OCI-LY7 (cell line): ENCODE measurements around the gene SLC12A9. TPM values are rescaled to one million over a fixed set of nuclear protein-coding genes. Genes with fewer than 3 reads are reported as not detected.

ENCODE experiments used
- BruUV-seq: library from RNA; stranded (reverse); fragments of 400-500 nt; replicated peaks from 2 replicates; lab custom pipeline; 2021; lab: Mats Ljungman, UMichigan
- CTCF ChIA-PET: fragments of 300-600 bp; sonication (Branson Sonifier 250); formaldehyde crosslinking; loops from one replicate; lab custom pipeline; 2022; ENCODE audit warnings: antibody characterized with exemption; ENCODE audit not compliant: unreplicated experiment; lab: Charles Lee
- POLR2A ChIA-PET: fragments of 300-600 bp; sonication (Branson Sonifier 250); formaldehyde crosslinking; loops from one replicate; lab custom pipeline; 2022; ENCODE audit warnings: antibody characterized with exemption; lab: Charles Lee
- DNase-seq: peaks from one replicate; pipeline ENCODE4 v3.0.0-alpha.2; 2015; ENCODE audit warnings: low spot score
- H2AFZ ChIP-seq: fragments of 200-600 bp; sonication (generic), shearing (Covaris generic); 2 replicates; pipeline ENCODE4 v1.6.1; 2014; ENCODE audit warnings: mild to moderate bottlenecking, antibody characterized with exemption, low read length, moderate library complexity
- H3K27ac ChIP-seq: fragments of 200-600 bp; sonication (generic); 2 replicates; pipeline ENCODE4 v1.5.1; 2014; ENCODE audit warnings: mixed run types, low read depth, mild to moderate bottlenecking, moderate library complexity, low read length, inconsistent platforms; ENCODE audit not compliant: poor library complexity, severe bottlenecking
- H3K36me3 ChIP-seq: fragments of 200-600 bp; sonication (generic); 2 replicates; pipeline ENCODE4 v1.6.1; 2014; ENCODE audit warnings: mild to moderate bottlenecking, antibody characterized with exemption, low read length, moderate library complexity, mixed read lengths; ENCODE audit not compliant: insufficient read depth
- H3K4me1 ChIP-seq: fragments of 200-600 bp; sonication (generic); 2 replicates; pipeline ENCODE4 v1.5.1; 2014; ENCODE audit warnings: mild to moderate bottlenecking, low read length; ENCODE audit not compliant: insufficient read depth, poor library complexity, severe bottlenecking
- H3K4me2 ChIP-seq: fragments of 200-600 bp; sonication (generic); 2 replicates; pipeline ENCODE4 v1.6.1; 2014; ENCODE audit warnings: mild to moderate bottlenecking, low read length
- H3K4me3 ChIP-seq: fragments of 200-600 bp; sonication (generic); 2 replicates; pipeline ENCODE4 v1.5.1; 2014; ENCODE audit warnings: mild to moderate bottlenecking, low read depth, low read length; ENCODE audit not compliant: poor library complexity, severe bottlenecking
- H3K79me2 ChIP-seq: fragments of 200-600 bp; sonication (generic); 2 replicates; pipeline ENCODE4 v1.6.1; 2016; ENCODE audit warnings: low read depth, mild to moderate bottlenecking, low read length, moderate library complexity, mixed read lengths; ENCODE audit not compliant: insufficient read depth
- H3K9me2 ChIP-seq: fragments of 200-600 bp; sonication (generic); 2 replicates; pipeline ENCODE4 v1.6.1; 2016; ENCODE audit warnings: mild to moderate bottlenecking, low read length, mixed read lengths; ENCODE audit not compliant: insufficient read depth
- H3K9me3 ChIP-seq: fragments of 200-600 bp; sonication (generic); 2 replicates; pipeline ENCODE4 v1.6.1; 2014; ENCODE audit warnings: mild to moderate bottlenecking, mixed run types, low read length, mixed read lengths
- H4K20me1 ChIP-seq: fragments of 200-600 bp; sonication (generic); 2 replicates; pipeline ENCODE4 v1.6.1; 2014; ENCODE audit warnings: mild to moderate bottlenecking, antibody characterized with exemption, low read length, moderate library complexity, mixed read lengths; ENCODE audit not compliant: insufficient read depth
- EZH2phosphoT487 ChIP-seq: fragments of 200-600 bp; sonication (generic); IDR thresholded peaks from 2 replicates; pipeline ENCODE4 v1.6.1; 2018; ENCODE audit warnings: low read depth, borderline replicate concordance, mild to moderate bottlenecking, mixed run types, antibody characterized with exemption, low read length, moderate library complexity, mixed read lengths
- intact Hi-C: fragments of 100-400 bp; cut with micrococcal nuclease; formaldehyde crosslinking; loops from one replicate; pipeline ENCODE4 v1.10.0; 2022; ENCODE audit not compliant: unreplicated experiment
- total RNA-seq, 2 experiments: library from RNA; depleted of rRNA in 1 of 2; stranded (reverse); fragments of >200 nt in 1 of 2; shearing (Covaris generic) in 1 of 2; gene quantifications; 2 replicates each; pipeline ENCODE4 v1.2.3, GENCODE V29; 2014 to 2022
- TF ChIP-seq, protein P1 (sequence below): fragments of 200-600 bp; sonication (generic); conservative IDR thresholded peaks from 2 replicates; pipeline ENCODE4 v1.5.1; 2014; ENCODE audit warnings: mild to moderate bottlenecking, antibody characterized with exemption, low read length, moderate library complexity, mixed read lengths

SLC12A9 gene
- total RNA-seq, 2 experiments from 2014 or later = 15.7 to 25.6 TPM

- Histone ChIP-seq H3K4me1 (peaks cover 41% of the 10 kb centered on the region), H4K20me1 (peaks cover 21% of the 10 kb centered on the region), H3K9me3 (no peaks in the 10 kb centered on the region), H2AFZ (no peak overlapping the region), H3K79me2 (peaks cover 61% of the 10 kb centered on the region), H3K36me3 (peaks cover 76% of the 10 kb centered on the region), H3K4me2 (peak overlapping the region; percentile 7; the same call in 1 of the 2 replicates), H3K9me2 (no peaks in the 10 kb centered on the region), H3K27ac (no peak overlapping the region), H3K4me3 (no peak overlapping the region)
- TF ChIP-seq, protein P1, sequence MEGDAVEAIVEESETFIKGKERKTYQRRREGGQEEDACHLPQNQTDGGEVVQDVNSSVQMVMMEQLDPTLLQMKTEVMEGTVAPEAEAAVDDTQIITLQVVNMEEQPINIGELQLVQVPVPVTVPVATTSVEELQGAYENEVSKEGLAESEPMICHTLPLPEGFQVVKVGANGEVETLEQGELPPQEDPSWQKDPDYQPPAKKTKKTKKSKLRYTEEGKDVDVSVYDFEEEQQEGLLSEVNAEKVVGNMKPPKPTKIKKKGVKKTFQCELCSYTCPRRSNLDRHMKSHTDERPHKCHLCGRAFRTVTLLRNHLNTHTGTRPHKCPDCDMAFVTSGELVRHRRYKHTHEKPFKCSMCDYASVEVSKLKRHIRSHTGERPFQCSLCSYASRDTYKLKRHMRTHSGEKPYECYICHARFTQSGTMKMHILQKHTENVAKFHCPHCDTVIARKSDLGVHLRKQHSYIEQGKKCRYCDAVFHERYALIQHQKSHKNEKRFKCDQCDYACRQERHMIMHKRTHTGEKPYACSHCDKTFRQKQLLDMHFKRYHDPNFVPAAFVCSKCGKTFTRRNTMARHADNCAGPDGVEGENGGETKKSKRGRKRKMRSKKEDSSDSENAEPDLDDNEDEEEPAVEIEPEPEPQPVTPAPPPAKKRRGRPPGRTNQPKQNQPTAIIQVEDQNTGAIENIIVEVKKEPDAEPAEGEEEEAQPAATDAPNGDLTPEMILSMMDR = no peak
- TF ChIP-seq EZH2phosphoT487 = no peak
- no TSS peak for BruUV-seq
- CTCF ChIA-PET = no interaction called here
- intact Hi-C loops = no loop called here
- no peak for DNase-seq
- POLR2A ChIA-PET = interaction anchor here (0.6 to 1.1 kb wide), 3 partner anchors 8 to 689 kb away, joined by 3 to 4 read pairs (median 3); no protein-coding TSS in a partner anchor
These were observed 26.2 kb downstream of the SLC12A9 start for GRCh38 chr7:100878685-100879084.

DNA sequence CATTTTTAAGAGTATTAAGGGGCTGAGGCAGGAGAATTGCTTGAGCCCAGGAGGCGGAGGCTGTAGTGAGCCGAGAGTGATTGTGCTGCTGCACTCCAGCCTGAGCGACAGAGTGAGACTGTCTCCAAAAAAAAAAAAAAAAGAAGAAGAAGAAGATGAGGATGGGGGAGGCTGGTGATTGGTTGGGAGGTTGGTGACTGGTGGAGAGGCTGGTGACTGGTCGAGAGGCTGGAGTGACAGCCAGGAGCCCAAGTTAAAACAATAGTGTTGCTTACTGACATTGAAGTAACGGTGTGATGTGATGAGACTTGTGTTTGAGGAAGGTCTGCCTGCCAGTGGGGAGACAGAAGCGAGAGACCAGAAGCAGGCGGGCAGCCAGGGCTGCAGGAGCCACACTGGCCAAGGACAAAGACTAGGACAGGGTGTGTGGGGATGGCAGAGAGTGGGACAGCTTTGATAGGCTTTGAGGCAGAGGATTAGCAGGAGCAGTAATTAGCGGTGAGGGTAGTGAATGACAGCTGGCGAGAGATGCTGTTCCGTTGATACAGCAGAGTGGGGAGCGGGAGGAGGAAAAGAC lies 27.3 kb downstream of the SLC12A9 start:
- TF ChIP-seq, protein P1 = no peak
- no peak for DNase-seq
- H3K79me2 ChIP-seq = peaks cover 61% of the 10 kb centered on the region
- no TSS peak for BruUV-seq
- no peak overlapping the region for H2AFZ ChIP-seq
- peaks cover 34% of the 10 kb centered on the region for H3K4me1 ChIP-seq
- H4K20me1 ChIP-seq = peaks cover 21% of the 10 kb centered on the region
- H3K9me2 ChIP-seq = no peaks in the 10 kb centered on the region
- no peak overlapping the region for H3K4me3 ChIP-seq
- no peaks in the 10 kb centered on the region for H3K9me3 ChIP-seq
- no peak overlapping the region for H3K4me2 ChIP-seq
- ChIA-PET POLR2A (no interaction called here), CTCF (no interaction called here)
- H3K27ac ChIP-seq = no peak overlapping the region
- peaks cover 86% of the 10 kb centered on the region for H3K36me3 ChIP-seq
- intact Hi-C loops = loop anchor here (10.0 kb wide), 1 partner anchor 795 kb away; the partner anchor contains the start of genes COPS6 and ZNF3

- Histone ChIP-seq H3K36me3 (peaks cover 95% of the 10 kb centered on the region), H3K27ac (no peak overlapping the region), H3K4me2 (no peak overlapping the region), H3K4me1 (peaks cover 34% of the 10 kb centered on the region), H3K4me3 (no peak overlapping the region), H3K79me2 (peaks cover 54% of the 10 kb centered on the region), H3K9me3 (no peaks in the 10 kb centered on the region), H3K9me2 (no peaks in the 10 kb centered on the region), H4K20me1 (peaks cover 21% of the 10 kb centered on the region), H2AFZ (no peak overlapping the region)
- BruUV-seq = no TSS peak
- ChIA-PET CTCF (no interaction called here), POLR2A (no interaction called here)
- no peak for TF ChIP-seq EZH2phosphoT487
- TF ChIP-seq, protein P1 = no peak
- intact Hi-C loops = loop anchor here (10.0 kb wide), 1 partner anchor 796 kb away; the partner anchor contains the start of genes COPS6 and ZNF3
- no peak for DNase-seq
These were observed 28.1 kb downstream of the SLC12A9 start for GRCh38 chr7:100880645-100881044.
